AG09309 (cell line): ENCODE data around the gene ASCC1.

Experiments
- DNase-seq: peaks from one replicate; pipeline ENCODE4 v3.0.0-alpha.2; 2010; ENCODE audit warnings: low read depth
- H3K4me3 ChIP-seq: 2 replicates; pipeline ENCODE4 v1.5.1; 2011; ENCODE audit warnings: mild to moderate bottlenecking, low read depth, low read length, moderate library complexity; ENCODE audit not compliant: control insufficient read depth
- TF ChIP-seq, protein P1 (sequence below): IDR thresholded peaks from 2 replicates; pipeline ENCODE4 v1.5.1; 2011; ENCODE audit warnings: mild to moderate bottlenecking, low read depth, low read length, inconsistent platforms; ENCODE audit not compliant: insufficient read depth, control insufficient read depth; ENCODE audit errors: missing control alignments

Gene ASCC1

DNA sequence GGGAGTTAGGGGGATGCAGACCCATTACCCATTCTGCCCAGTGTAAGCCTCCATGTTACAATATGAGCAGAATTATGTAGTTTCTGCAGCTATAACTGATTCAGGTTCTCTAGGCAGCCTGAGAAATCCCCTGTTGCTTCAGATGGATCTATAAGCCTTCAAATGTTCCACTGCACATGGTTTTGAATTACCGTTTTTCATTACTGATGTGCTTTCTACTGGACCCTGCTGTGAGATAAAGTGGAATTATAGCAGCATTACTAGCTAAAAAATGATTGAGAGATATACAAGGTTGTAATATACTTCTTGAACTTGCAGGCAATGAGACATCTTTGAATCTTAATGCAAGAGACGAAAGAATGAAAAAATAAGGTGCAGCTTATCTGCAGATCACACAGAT, 38.6 kb downstream of the ASCC1 start:
- TF ChIP-seq, protein P1, sequence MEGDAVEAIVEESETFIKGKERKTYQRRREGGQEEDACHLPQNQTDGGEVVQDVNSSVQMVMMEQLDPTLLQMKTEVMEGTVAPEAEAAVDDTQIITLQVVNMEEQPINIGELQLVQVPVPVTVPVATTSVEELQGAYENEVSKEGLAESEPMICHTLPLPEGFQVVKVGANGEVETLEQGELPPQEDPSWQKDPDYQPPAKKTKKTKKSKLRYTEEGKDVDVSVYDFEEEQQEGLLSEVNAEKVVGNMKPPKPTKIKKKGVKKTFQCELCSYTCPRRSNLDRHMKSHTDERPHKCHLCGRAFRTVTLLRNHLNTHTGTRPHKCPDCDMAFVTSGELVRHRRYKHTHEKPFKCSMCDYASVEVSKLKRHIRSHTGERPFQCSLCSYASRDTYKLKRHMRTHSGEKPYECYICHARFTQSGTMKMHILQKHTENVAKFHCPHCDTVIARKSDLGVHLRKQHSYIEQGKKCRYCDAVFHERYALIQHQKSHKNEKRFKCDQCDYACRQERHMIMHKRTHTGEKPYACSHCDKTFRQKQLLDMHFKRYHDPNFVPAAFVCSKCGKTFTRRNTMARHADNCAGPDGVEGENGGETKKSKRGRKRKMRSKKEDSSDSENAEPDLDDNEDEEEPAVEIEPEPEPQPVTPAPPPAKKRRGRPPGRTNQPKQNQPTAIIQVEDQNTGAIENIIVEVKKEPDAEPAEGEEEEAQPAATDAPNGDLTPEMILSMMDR = no peak
- no peak overlapping the region for H3K4me3 ChIP-seq
- no peak for DNase-seq

DNA sequence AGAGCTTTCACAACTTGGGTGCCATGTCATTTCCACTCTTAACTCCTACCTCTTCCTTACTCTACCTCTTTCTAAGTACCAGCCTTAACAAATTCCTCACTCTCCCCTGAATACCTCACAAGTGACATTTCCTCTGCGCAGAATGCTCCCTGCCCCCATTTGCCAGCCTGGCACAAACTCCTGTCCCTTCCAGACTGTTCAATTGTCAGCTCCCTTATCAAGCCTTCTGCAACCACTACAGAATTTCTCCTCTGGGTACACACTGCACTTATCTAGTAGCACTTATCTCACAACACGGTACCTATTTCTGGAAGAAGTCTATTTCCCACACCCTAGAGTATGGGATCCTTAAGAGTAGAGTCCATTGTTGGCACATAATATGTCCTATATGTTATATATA, 39.4 kb downstream of the ASCC1 start:
- no peak for DNase-seq
- H3K4me3 ChIP-seq = no peak overlapping the region
- TF ChIP-seq, protein P1 = no peak

DNA sequence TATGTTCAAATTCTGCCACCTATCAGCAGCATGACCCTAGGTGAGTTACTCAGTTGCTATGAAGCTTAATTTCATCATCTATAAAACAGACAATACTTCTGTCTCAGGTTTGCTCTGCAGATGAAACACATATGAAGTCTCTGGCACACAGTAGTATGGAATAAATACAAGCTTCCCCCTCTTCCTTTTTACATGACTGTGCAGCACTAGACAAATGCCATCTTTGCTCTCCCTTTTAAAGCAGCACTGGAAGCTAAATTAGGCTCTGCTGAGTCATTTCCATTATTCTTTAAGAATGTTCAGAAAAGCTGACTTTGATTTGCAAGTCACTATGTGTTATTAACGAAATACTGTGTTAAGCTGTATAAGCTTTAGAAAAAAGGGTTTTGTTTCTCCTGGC, 40.9 kb downstream of the ASCC1 start:
- TF ChIP-seq, protein P1 = no peak
- no peak overlapping the region for H3K4me3 ChIP-seq
- DNase-seq = no peak

DNA sequence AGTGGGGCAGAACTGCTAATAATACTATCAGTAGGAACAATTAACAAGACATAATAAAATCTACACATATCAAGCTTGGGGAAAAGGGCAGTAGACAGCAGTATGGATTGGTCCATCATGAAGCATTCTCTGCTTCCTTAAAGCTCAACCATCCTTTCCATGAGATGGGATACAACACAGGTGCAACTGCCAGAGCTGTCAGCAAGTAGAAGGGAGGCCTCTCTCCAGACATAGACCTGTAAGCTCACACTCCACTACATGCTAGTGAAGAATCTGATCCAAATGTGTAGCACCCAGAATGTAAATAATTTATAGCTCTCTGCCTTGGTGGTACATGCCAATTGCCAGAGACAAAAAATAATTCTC, 41.8 kb downstream of the ASCC1 start:
- TF ChIP-seq, protein P1 = no peak

DNA sequence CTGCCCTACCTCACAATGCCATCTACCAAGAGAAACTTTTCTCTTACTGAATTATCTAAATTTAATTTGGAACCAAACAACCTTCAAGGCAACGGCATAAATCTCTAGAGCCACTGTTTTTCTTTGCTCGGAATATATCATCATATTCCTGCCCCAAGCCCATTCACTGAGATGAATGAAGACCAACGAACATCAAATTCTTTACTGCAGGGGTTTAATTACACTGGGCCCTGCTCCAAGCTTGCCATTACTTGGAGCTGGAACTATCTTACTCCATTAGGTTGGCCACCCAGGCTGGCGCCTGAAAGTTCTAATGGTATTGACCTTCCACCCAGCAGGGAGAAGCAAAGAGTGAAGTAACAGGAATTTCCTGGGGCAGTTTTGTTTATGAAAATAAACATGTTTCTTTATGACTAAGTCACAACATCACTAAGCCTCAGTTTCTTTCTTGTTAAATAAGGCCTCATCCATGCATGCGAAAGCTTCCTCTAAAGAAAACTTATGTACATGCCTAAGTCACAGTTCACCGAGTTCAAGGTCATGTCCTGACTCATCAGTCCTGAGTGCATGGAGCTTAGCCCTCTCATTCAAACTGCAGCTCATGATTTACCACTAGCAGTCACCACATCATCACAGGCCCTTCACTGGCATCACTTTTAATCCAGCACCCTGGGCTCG, 42.3 kb downstream of the ASCC1 start:
- TF ChIP-seq, protein P1 = no peak
- no peak for DNase-seq

More for the DNA sequence above, 41.8 kb downstream of the ASCC1 start:
- no peak for DNase-seq
- no peak overlapping the region for H3K4me3 ChIP-seq

DNA sequence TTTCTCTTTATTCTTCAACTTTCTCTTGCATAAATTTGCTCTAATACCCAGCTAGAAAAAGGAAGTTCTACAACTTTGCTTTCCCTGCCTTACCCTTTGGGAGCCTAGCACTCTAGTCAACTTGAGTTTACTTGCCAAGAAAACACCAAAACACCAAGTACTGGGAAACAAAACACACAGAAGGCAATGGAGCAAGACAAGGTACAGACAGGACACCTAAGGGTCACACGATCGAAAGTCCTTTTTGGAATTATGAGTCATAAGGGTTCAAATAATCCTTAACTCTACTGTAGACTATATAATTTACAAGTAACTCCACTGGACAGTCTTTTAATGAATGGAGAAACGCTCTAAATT, 42.8 kb downstream of the ASCC1 start:
- no peak overlapping the region for H3K4me3 ChIP-seq
- TF ChIP-seq, protein P1 = no peak
- no peak for DNase-seq

More for the DNA sequence above, 42.3 kb downstream of the ASCC1 start:
- no peak overlapping the region for H3K4me3 ChIP-seq
